WERI-Rb-1 (cell line): ENCODE measurements around the gene ST6GALNAC4.

ENCODE experiments used
- DNase-seq: peaks from one replicate; pipeline ENCODE4 v3.0.0-alpha.2; 2020
- H3K27ac ChIP-seq: fragments of 250-450 bp; sonication (Bioruptor Pico); 2 replicates; pipeline ENCODE4 v1.5.1; 2020; ENCODE audit warnings: mild to moderate bottlenecking, moderate library complexity
- H3K27me3 ChIP-seq: fragments of 250-450 bp; sonication (Bioruptor Pico); 2 replicates; pipeline ENCODE4 v1.5.1; 2021; ENCODE audit warnings: mild to moderate bottlenecking, low read depth, moderate library complexity; ENCODE audit not compliant: insufficient read depth, severe bottlenecking
- H3K36me3 ChIP-seq: fragments of 250-450 bp; sonication (Bioruptor Pico); 2 replicates; pipeline ENCODE4 v1.5.1; 2020; ENCODE audit warnings: mild to moderate bottlenecking, moderate library complexity
- H3K4me3 ChIP-seq: 2 replicates; pipeline ENCODE4 v1.5.1; 2011; ENCODE audit warnings: low read depth, mild to moderate bottlenecking, control low read depth, low read length
- H3K9me3 ChIP-seq: fragments of 250-450 bp; sonication (Bioruptor Pico); 2 replicates; pipeline ENCODE4 v1.5.1; 2021; ENCODE audit warnings: mild to moderate bottlenecking, moderate library complexity; ENCODE audit not compliant: severe bottlenecking
- TF ChIP-seq, protein P1 (sequence below): IDR thresholded peaks from 2 replicates; pipeline ENCODE4 v1.5.1; 2011; ENCODE audit warnings: low read depth, mild to moderate bottlenecking, control low read depth, inconsistent platforms, low read length

Gene ST6GALNAC4

DNA sequence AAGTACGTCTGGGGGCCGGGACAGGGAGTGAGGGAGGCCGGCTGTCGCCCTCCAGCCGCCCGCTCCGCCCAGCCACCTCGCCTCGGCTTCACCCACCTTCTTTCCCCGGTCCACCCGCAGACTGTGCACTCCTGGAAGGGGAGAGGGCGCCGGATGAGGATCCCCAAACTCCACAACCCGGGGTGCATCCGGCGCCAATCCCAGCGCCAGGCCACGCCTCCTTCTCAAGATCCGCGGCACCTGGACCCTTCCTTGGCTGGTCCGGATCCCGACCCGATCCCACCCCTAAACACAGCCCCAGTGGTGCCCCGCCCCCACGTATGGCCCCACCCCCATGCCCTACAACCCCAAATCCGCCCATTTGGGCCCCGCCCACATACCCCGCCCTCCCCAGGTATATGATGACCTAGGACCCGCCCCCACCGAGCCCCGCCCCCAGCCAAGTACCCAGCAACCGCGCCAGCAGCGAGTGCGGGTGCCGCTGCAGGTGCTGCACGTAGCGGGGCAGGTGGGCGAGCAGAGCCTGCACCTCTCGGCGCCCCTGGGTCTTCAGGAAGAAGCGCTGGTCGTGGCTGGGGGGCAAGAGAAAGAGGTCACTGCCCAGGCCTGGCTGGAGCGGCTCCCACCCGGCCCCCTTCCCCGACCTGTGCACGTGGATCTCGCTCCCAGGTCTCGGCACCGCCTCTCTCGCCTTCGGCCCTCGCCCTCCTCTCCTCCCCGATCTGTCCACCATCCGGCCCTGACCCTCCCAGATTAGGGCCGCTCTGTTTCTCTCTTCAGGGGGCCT lies 10.6 kb upstream of the ST6GALNAC4 start:
- no peak overlapping the region for H3K27ac ChIP-seq
- DNase-seq, result no peak
- H3K9me3 ChIP-seq, result no peaks in the 10 kb centered on the region
- H3K27me3 ChIP-seq, result no peaks in the 10 kb centered on the region
- TF ChIP-seq, protein P1, sequence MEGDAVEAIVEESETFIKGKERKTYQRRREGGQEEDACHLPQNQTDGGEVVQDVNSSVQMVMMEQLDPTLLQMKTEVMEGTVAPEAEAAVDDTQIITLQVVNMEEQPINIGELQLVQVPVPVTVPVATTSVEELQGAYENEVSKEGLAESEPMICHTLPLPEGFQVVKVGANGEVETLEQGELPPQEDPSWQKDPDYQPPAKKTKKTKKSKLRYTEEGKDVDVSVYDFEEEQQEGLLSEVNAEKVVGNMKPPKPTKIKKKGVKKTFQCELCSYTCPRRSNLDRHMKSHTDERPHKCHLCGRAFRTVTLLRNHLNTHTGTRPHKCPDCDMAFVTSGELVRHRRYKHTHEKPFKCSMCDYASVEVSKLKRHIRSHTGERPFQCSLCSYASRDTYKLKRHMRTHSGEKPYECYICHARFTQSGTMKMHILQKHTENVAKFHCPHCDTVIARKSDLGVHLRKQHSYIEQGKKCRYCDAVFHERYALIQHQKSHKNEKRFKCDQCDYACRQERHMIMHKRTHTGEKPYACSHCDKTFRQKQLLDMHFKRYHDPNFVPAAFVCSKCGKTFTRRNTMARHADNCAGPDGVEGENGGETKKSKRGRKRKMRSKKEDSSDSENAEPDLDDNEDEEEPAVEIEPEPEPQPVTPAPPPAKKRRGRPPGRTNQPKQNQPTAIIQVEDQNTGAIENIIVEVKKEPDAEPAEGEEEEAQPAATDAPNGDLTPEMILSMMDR, result no peak
- no peak overlapping the region for H3K4me3 ChIP-seq
- no peaks in the 10 kb centered on the region for H3K36me3 ChIP-seq

DNA sequence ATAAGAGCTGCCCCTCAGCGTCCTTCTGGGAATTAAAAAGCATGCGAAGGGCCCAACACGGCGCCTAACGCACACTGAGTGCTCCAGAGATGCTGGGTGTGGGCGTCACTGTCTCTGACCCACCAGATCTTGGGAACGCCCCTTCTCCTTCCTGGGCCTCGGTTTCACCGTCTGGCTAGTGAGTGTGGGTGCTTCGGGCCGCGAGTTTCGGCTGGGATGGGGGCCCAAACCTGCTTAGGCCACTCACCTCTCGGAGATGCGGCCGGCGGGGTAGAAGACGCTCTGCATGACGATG lies 10.0 kb upstream of the ST6GALNAC4 start:
- Histone ChIP-seq H3K27ac (no peak overlapping the region), H3K9me3 (no peaks in the 10 kb centered on the region), H3K4me3 (no peak overlapping the region), H3K27me3 (peaks cover under 1% of the 10 kb centered on the region), H3K36me3 (no peaks in the 10 kb centered on the region)
- TF ChIP-seq, protein P1, result no peak
- no peak for DNase-seq

DNA sequence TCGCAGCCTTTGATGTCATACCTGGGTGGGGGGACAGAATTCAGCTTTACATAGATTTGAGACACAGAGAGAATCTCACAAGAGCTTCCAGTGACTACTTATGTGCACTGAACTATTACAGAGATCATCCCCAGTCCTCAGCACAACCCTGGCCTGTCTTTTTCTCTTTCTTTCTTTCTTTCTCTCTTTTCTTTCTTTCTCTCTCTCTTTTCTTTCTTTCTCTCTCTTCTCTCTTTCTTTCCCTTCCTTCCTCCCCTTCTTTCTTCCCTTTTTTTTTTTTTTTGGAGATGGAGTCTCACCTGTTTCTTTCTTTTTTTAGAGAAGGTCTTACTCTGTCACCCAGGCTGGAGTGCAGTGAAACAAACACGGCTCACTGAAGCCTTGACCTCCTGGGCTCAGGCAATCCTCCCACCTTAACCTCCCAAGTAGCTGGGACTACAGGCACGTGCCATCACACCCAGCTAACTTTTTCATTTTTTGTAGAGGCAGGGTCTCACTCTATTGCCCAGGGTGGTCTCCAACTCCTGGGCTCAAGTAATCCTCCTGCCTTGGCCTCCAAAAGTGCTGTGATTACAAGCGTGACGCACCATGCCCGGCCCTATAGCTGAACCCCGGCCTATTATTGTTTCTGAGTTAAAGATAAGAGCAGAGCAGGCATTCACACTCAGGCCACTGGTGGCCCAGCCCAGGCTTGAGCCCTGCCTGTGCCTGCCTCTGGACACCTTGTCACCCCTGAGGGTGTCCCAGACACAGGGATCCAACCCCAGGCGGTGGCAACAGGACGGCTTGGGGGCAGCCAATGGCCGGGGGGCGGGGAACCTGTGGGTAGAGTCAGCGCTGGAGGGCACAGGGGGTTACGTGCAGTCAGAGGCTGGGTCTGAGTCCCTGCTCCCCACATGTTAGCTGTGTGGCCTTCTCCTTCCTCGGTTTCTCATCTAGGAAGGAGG lies 9.4 kb upstream of the ST6GALNAC4 start:
- TF ChIP-seq, protein P1, result no peak
- H3K27me3 ChIP-seq, result peaks cover 3% of the 10 kb centered on the region
- no peak overlapping the region for H3K27ac ChIP-seq
- H3K9me3 ChIP-seq, result no peaks in the 10 kb centered on the region
- H3K4me3 ChIP-seq, result no peak overlapping the region
- no peak for DNase-seq
- H3K36me3 ChIP-seq, result no peaks in the 10 kb centered on the region

DNA sequence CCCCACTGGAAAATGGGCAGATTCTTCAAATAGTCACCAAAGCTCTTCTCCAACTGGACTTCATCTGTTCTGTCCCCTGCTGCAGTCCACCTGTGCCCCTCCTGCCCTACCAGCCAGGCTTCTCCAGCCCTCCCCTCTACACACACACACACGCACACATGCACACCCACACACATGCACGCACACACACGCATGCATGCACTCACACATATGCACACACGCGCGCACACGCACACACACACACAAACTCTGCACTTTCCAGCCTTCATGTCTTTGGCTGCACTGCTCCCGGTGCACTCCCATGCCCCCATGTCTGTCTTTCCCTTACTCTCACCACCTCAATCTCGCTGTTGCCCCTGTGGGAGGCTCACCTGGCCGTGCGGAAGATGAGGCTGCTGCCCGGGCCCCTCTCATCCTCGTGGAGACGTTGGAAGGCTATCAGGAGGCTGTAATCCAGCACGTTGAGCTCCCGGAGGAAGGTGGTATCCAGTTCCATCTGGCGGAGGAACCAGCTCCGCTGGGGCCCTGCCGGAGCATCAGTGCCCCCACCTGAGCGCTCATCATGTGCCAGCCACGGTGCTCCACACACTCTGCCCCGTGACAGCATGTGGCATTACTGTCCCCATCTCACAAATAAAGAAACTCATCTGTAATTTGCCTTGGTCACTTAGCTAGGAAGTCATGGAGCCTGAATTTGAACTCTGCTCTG lies 8.0 kb upstream of the ST6GALNAC4 start:
- no peak for DNase-seq
- Histone ChIP-seq H3K4me3 (no peak overlapping the region), H3K9me3 (no peaks in the 10 kb centered on the region), H3K27me3 (peaks cover 3% of the 10 kb centered on the region), H3K27ac (no peak overlapping the region), H3K36me3 (no peaks in the 10 kb centered on the region)
- TF ChIP-seq, protein P1, result 0 out of 2 replicates have a peak, but pooled peaks have one; percentile 2

DNA sequence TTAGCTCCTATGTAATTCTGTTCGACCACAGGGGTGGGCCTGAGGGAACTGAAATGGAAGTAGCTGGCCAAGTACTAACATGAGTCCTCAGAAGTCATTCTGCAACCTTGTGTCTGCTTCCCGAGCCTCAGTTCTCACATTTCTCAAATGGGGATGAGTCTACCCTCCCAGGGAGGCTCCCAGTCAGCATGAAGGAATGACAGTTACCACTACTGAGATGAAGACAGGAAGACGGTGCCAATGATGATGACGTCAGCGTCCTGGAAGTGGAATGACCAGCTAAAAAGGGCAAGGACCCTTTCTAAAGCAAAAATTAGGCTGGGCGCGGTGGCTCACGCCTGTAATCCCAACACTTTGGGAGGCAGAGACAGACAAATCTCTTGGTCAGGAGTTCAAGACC lies 6.9 kb upstream of the ST6GALNAC4 start:
- no peak for DNase-seq
- Histone ChIP-seq H3K27ac (no peak overlapping the region), H3K27me3 (peaks cover 3% of the 10 kb centered on the region), H3K4me3 (no peak overlapping the region), H3K9me3 (no peaks in the 10 kb centered on the region), H3K36me3 (no peaks in the 10 kb centered on the region)
- TF ChIP-seq, protein P1, result no peak
